H9 (cell line): Measurements from ENCODE around the gene EPB41L4A. TPM values are rescaled to one million over a fixed set of nuclear protein-coding genes. Genes with fewer than 3 reads are reported as not detected.

Source experiments
- DNase-seq: peaks from one replicate; pipeline ENCODE4 v3.0.0-alpha.2; 2017
- H2AFZ ChIP-seq: one replicate; pipeline ENCODE4 v1.6.1; 2013; ENCODE audit warnings: mild to moderate bottlenecking, low read length, control low read depth, moderate library complexity
- H2AK5ac ChIP-seq: 2 replicates; pipeline ENCODE4 v1.6.1; 2013; ENCODE audit warnings: low read length, control low read depth, mixed read lengths; ENCODE audit not compliant: insufficient read length
- H2BK120ac ChIP-seq: one replicate; pipeline ENCODE4 v1.6.1; 2013; ENCODE audit warnings: low read depth, mild to moderate bottlenecking, low read length, control low read depth, inconsistent platforms; ENCODE audit not compliant: poor library complexity, severe bottlenecking
- H2BK12ac ChIP-seq: 2 replicates; pipeline ENCODE4 v1.6.1; 2013; ENCODE audit warnings: low read length, control low read depth, mixed read lengths, low read depth; ENCODE audit not compliant: insufficient read length
- H2BK15ac ChIP-seq: 2 replicates; pipeline ENCODE4 v1.6.1; 2013; ENCODE audit warnings: low read depth, low read length, control low read depth
- H2BK20ac ChIP-seq: one replicate; pipeline ENCODE4 v1.6.1; 2013; ENCODE audit warnings: low read depth, mild to moderate bottlenecking, low read length, control low read depth, inconsistent platforms; ENCODE audit not compliant: poor library complexity, severe bottlenecking
- H2BK5ac ChIP-seq: 2 replicates; pipeline ENCODE4 v1.6.1; 2013; ENCODE audit warnings: low read length, control low read depth, mixed read lengths; ENCODE audit not compliant: insufficient read length
- H3K14ac ChIP-seq: 2 replicates; pipeline ENCODE4 v1.6.1; 2013; ENCODE audit warnings: low read length, control low read depth; ENCODE audit not compliant: insufficient read depth
- H3K18ac ChIP-seq: 2 replicates; pipeline ENCODE4 v1.6.1; 2013; ENCODE audit warnings: low read depth, mild to moderate bottlenecking, mixed read lengths, low read length, control low read depth; ENCODE audit not compliant: insufficient read length
- H3K23ac ChIP-seq: 2 replicates; pipeline ENCODE4 v1.6.1; 2013; ENCODE audit warnings: low read length, control low read depth, mixed read lengths, low read depth; ENCODE audit not compliant: insufficient read length
- H3K23me2 ChIP-seq: 2 replicates; pipeline ENCODE4 v1.6.1; 2013; ENCODE audit warnings: low read depth, mild to moderate bottlenecking, mixed read lengths, low read length, control low read depth; ENCODE audit not compliant: insufficient read length, poor library complexity, severe bottlenecking
- H3K27ac ChIP-seq: 2 replicates; pipeline ENCODE4 v1.5.1; 2013; ENCODE audit warnings: low read length, control low read depth, mixed read lengths, low read depth; ENCODE audit not compliant: insufficient read length
- H3K27me3 ChIP-seq: 2 replicates; pipeline ENCODE4 v1.6.1; 2013; ENCODE audit warnings: low read length, control low read depth, inconsistent platforms; ENCODE audit not compliant: insufficient read depth
- H3K4ac ChIP-seq: 2 replicates; pipeline ENCODE4 v1.6.1; 2013; ENCODE audit warnings: low read depth, mild to moderate bottlenecking, control low read depth, inconsistent platforms, low read length, moderate library complexity
- H3K4me1 ChIP-seq: 2 replicates; pipeline ENCODE4 v1.6.1; 2013; ENCODE audit warnings: low read length, control low read depth, inconsistent platforms; ENCODE audit not compliant: insufficient read depth
- H3K4me2 ChIP-seq: 2 replicates; pipeline ENCODE4 v1.6.1; 2013; ENCODE audit warnings: low read length, control low read depth, mixed read lengths; ENCODE audit not compliant: insufficient read length, insufficient read depth
- H3K56ac ChIP-seq: 2 replicates; pipeline ENCODE4 v1.6.1; 2013; ENCODE audit warnings: low read depth, mild to moderate bottlenecking, mixed read lengths, low read length, control low read depth; ENCODE audit not compliant: insufficient read length
- H3K79me1 ChIP-seq: 2 replicates; pipeline ENCODE4 v1.6.1; 2013; ENCODE audit warnings: low read depth, mild to moderate bottlenecking, moderate library complexity, low read length, control low read depth, inconsistent platforms; ENCODE audit not compliant: insufficient read depth, poor library complexity, severe bottlenecking
- H3K79me2 ChIP-seq: 2 replicates; pipeline ENCODE4 v1.6.1; 2013; ENCODE audit warnings: low read length, control low read depth, inconsistent platforms; ENCODE audit not compliant: insufficient read depth
- H3K9ac ChIP-seq: 2 replicates; pipeline ENCODE4 v1.6.1; 2013; ENCODE audit warnings: low read length, control low read depth, mixed read lengths; ENCODE audit not compliant: insufficient read length; ENCODE audit errors: extremely low read depth
- H3K9me3 ChIP-seq: one replicate; pipeline ENCODE4 v1.6.1; 2013; ENCODE audit warnings: low read depth, low read length, inconsistent platforms; ENCODE audit not compliant: control insufficient read depth
- H3T11ph ChIP-seq: one replicate; pipeline ENCODE4 v1.6.1; 2013; ENCODE audit warnings: mild to moderate bottlenecking, low read length, control low read depth, inconsistent platforms
- H4K20me1 ChIP-seq: one replicate; pipeline ENCODE4 v1.6.1; 2013; ENCODE audit not compliant: control insufficient read depth, insufficient read length, insufficient read depth
- H4K5ac ChIP-seq: 2 replicates; pipeline ENCODE4 v1.6.1; 2013; ENCODE audit warnings: low read depth, mild to moderate bottlenecking, mixed read lengths, low read length, control low read depth; ENCODE audit not compliant: insufficient read length
- H4K8ac ChIP-seq: replicated peaks from 2 replicates; pipeline ENCODE4 v1.6.1; 2013; ENCODE audit warnings: low read length, control low read depth, mixed read lengths, low read depth; ENCODE audit not compliant: insufficient read length
- H4K91ac ChIP-seq: 2 replicates; pipeline ENCODE4 v1.6.1; 2013; ENCODE audit warnings: low read depth, mild to moderate bottlenecking, moderate library complexity, mixed read lengths, low read length, control low read depth; ENCODE audit not compliant: insufficient read length
- H3K27ac Mint-ChIP-seq, 3 experiments: 2 replicates in 2 of 3; 3 replicates in 1 of 3; pipeline ENCODE4 v1.8.0; 2020 to 2021; ENCODE audit warnings: mixed read lengths in 3 of 3, mild to moderate bottlenecking in 1 of 3, moderate library complexity in 1 of 3
- H3K27me3 Mint-ChIP-seq: 2 replicates; pipeline ENCODE4 v1.8.0; 2021; ENCODE audit warnings: low read depth, mild to moderate bottlenecking, moderate library complexity, mixed read lengths
- H3K36me3 Mint-ChIP-seq, 3 experiments: 2 replicates in 2 of 3; 3 replicates in 1 of 3; pipeline ENCODE4 v1.8.0; 2020 to 2021; ENCODE audit warnings: low read depth in 3 of 3, mixed read lengths in 3 of 3; ENCODE audit not compliant: insufficient read depth in 1 of 3
- H3K4me1 Mint-ChIP-seq, 2 experiments: 2 replicates each; pipeline ENCODE4 v1.8.0; 2020; ENCODE audit warnings: mixed read lengths in 2 of 2
- H3K4me3 Mint-ChIP-seq, 2 experiments: 2 replicates in 1 of 2; 3 replicates in 1 of 2; pipeline ENCODE4 v1.8.0; 2020 to 2021; ENCODE audit warnings: mild to moderate bottlenecking in 2 of 2, mixed read lengths in 2 of 2, moderate library complexity in 1 of 2
- H3K9me3 Mint-ChIP-seq, 2 experiments: 2 replicates in 1 of 2; 3 replicates in 1 of 2; pipeline ENCODE4 v1.8.0; 2020; ENCODE audit warnings: mild to moderate bottlenecking in 2 of 2, mixed read lengths in 2 of 2, moderate library complexity in 1 of 2
- total RNA-seq: library from RNA; stranded (reverse); gene quantifications from 2 replicates; pipeline ENCODE4 v1.2.1, GENCODE V29; 2021
- TF ChIP-seq, protein P1 (sequence below): fragments of 200-600 bp; sonication (generic); conservative IDR thresholded peaks from 3 replicates; pipeline ENCODE4 v1.8.0; 2021; ENCODE audit warnings: antibody characterized with exemption, mild to moderate bottlenecking

Gene EPB41L4A
- total RNA-seq, 1 experiment from 2014 or later = 4.9 TPM

DNA sequence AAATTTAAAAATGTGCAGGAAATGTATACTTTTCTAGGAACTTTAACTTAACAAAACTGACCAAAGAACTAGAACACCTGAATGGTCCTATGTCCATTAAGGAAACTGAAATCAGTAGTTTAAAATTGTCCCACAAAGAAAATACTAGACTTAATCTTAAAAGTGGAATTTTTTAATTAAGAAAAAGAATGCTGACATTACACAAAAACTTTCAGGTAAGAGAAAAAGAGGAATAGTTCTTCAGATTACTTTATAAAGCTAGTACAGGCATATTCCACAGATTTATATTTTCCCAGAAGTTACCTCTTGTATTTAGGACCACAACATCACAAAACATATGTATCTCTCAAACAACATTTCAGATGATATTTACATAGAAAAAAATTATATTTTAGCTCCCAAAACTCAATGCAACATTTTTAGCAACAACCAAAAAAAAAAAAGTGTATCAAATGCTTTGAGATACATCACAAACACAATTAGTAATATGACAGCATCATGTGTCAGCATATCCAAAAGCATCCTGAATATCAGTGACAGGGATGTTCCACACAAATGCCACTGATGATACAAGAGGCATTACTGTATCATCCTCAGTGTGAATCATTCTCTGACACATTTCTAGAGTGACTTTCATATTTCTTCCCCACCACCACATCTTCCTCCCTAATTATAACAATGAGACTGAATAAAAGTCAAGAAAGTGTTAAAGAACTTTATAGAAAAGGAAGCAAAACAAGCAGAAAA lies 264.0 kb downstream of the EPB41L4A start:
- Histone ChIP-seq H4K20me1 (no peaks in the 10 kb centered on the region), H3K9me3 (no peaks in the 10 kb centered on the region), H3K4ac (no peak overlapping the region), H2AFZ (no peak overlapping the region), H3K79me2 (no peaks in the 10 kb centered on the region), H2BK15ac (no peak overlapping the region), H3K14ac (no peak overlapping the region), H2AK5ac (no peak overlapping the region), H4K5ac (no peak overlapping the region), H3K23me2 (no peaks in the 10 kb centered on the region), H3K23ac (no peak overlapping the region), H3T11ph (no peak overlapping the region), H3K9ac (no peak overlapping the region), H3K27ac (no peak overlapping the region), H3K18ac (no peak overlapping the region), H3K56ac (no peak overlapping the region), H4K91ac (no peak overlapping the region), H3K4me2 (no peak overlapping the region), H2BK12ac (no peak overlapping the region), H3K27me3 (no peaks in the 10 kb centered on the region), H2BK120ac (no peak overlapping the region), H4K8ac (no peak overlapping the region), H2BK20ac (no peak overlapping the region), H3K79me1 (no peaks in the 10 kb centered on the region), H3K4me1 (no peaks in the 10 kb centered on the region), H2BK5ac (no peak overlapping the region)
- no peak for DNase-seq
- Mint-ChIP-seq H3K4me3 (no peak overlapping the region), H3K4me1 (peaks cover 4 to 6% of the 10 kb centered on the region in 2 experiments), H3K27me3 (no peaks in the 10 kb centered on the region), H3K27ac (no peak overlapping the region), H3K36me3 (peaks cover 0 to 9% (median 0%) of the 10 kb centered on the region in 3 experiments; a peak in 2 of 7 replicates), H3K9me3 (peaks cover 7 to 8% of the 10 kb centered on the region in 2 experiments; a peak in 4 of 5 replicates)
- TF ChIP-seq, protein P1, sequence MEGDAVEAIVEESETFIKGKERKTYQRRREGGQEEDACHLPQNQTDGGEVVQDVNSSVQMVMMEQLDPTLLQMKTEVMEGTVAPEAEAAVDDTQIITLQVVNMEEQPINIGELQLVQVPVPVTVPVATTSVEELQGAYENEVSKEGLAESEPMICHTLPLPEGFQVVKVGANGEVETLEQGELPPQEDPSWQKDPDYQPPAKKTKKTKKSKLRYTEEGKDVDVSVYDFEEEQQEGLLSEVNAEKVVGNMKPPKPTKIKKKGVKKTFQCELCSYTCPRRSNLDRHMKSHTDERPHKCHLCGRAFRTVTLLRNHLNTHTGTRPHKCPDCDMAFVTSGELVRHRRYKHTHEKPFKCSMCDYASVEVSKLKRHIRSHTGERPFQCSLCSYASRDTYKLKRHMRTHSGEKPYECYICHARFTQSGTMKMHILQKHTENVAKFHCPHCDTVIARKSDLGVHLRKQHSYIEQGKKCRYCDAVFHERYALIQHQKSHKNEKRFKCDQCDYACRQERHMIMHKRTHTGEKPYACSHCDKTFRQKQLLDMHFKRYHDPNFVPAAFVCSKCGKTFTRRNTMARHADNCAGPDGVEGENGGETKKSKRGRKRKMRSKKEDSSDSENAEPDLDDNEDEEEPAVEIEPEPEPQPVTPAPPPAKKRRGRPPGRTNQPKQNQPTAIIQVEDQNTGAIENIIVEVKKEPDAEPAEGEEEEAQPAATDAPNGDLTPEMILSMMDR = no peak
